ENCODE results near the gene MGRN1. TPM values are rescaled to one million over a fixed set of nuclear protein-coding genes. Genes with fewer than 3 reads are reported as not detected.

The MGRN1 gene
- total and polyA plus RNA-seq, 2 donors (not counting 3 experiments of a cell fraction or from before 2014, with no cell fraction given): 15.6 to 73.0 TPM

DNA sequence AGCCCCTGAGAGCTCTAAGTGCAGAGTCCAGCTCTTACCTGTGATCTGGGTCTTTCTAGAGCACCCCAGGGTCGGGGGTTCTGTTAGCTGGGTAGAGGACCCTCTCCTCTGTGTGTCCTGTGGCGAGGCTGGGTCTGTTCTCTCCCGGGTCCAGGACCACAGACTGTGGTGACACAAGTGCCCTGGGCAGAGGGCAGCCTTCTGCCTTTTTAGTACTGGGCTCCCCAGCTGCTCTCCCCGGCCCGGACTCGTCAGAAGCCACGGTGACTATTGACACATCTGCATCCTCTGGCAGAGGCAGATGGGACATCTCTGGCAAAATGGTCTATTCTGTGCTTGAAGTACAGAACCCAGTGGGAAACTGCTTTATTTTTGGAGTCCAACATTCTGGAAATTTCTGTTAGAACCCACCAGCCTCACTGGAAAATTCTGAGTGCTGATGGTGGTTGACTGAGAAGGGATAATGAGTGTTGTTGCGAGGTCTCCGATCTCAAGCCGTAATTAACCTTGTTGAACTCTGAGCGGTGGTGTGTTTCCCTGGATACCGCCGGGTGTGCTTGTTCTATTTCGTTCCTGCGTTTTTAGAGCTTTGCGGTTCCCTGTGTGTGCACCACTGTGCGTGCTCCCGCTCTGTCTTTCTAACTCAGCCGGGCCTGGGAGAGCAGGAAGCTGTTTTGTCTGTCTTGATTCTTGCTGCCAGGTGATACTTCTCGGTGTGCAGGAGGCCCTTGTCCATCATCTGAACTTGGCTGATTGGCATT, 42.8 kb downstream of the MGRN1 start:
- Histone ChIP-seq H3K36me3 (ENCODE audit: control insufficient read depth in 2 of 2, extremely low read depth in 1 of 2, insufficient read depth in 2 of 2, low read length in 2 of 2) (peaks cover 0 to 39% of the 10 kb centered on the region in 2 experiments), H3K4me3 (replicated peaks in 1 of 3; ENCODE audit: insufficient read depth in 1 of 3, low read depth in 1 of 3, low read length in 3 of 3) (no peak overlapping the region), H3K9me1 (replicated peaks; ENCODE audit: control insufficient read depth, extremely low read depth, insufficient read depth, low read length) (no peaks in the 10 kb centered on the region), H3K9me3 (replicated peaks; ENCODE audit: control insufficient read depth, insufficient read depth, low read length) (no peaks in the 10 kb centered on the region), H3K27me3 (ENCODE audit: control insufficient read depth in 2 of 2, insufficient read depth in 2 of 2, low read length in 2 of 2) (no peaks in the 10 kb centered on the region), H3K9ac (replicated peaks; ENCODE audit: extremely low read depth, insufficient read depth, low read length) (no peak overlapping the region), H3K4me1 (ENCODE audit: control insufficient read depth, extremely low read depth, insufficient read depth, low read length) (no peaks in the 10 kb centered on the region), H3K27ac (ENCODE audit: insufficient read depth, low read depth, low read length) (no peak overlapping the region), H3K4me2 (ENCODE audit: insufficient read depth, low read length) (no peak overlapping the region), H2AFZ (ENCODE audit: low read depth, low read length) (no peak overlapping the region), H4K20me1 (replicated peaks; ENCODE audit: control insufficient read depth, extremely low read depth, insufficient read depth, low read length) (no peaks in the 10 kb centered on the region), H3K79me2 (ENCODE audit: control insufficient read depth, insufficient read depth, low read length) (no peaks in the 10 kb centered on the region)
- POLR2A ChIA-PET: no interaction called here
- intact Hi-C loops (cut with micrococcal nuclease): no loop called here
- dilution Hi-C loops (cut with MboI; ENCODE audit: extremely low pct_ligation_motif_present, low sequenced_read_pairs): no loop called here
- no TSS peak for BruUV-seq (replicated peaks)
- no peak for DNase-seq (ENCODE audit: low read depth, low spot score)
- FAIRE-seq: no peak
- CTCF ChIA-PET: no interaction called here
- TF ChIP-seq JUN (IDR thresholded peaks at IDR 0.05; ENCODE audit: borderline replicate concordance, insufficient read depth, insufficient read length, low read depth): no peak
- TF ChIP-seq EZH2 (IDR thresholded peaks at IDR 0.05; ENCODE audit: borderline replicate concordance, low read depth, low read length, severe bottlenecking): no peak
- no peak for TF ChIP-seq GATA2 (IDR thresholded peaks at IDR 0.05; ENCODE audit: insufficient read depth, insufficient read length, low read depth, low read length)
- TF ChIP-seq, protein P1, sequence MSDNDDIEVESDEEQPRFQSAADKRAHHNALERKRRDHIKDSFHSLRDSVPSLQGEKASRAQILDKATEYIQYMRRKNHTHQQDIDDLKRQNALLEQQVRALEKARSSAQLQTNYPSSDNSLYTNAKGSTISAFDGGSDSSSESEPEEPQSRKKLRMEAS (IDR thresholded peaks at IDR 0.05; ENCODE audit: insufficient read depth, insufficient read length): no peak
- no peak for TF ChIP-seq POLR2A (IDR thresholded peaks at IDR 0.05; ENCODE audit: low read depth, low read length)
- TF ChIP-seq, protein P2, sequence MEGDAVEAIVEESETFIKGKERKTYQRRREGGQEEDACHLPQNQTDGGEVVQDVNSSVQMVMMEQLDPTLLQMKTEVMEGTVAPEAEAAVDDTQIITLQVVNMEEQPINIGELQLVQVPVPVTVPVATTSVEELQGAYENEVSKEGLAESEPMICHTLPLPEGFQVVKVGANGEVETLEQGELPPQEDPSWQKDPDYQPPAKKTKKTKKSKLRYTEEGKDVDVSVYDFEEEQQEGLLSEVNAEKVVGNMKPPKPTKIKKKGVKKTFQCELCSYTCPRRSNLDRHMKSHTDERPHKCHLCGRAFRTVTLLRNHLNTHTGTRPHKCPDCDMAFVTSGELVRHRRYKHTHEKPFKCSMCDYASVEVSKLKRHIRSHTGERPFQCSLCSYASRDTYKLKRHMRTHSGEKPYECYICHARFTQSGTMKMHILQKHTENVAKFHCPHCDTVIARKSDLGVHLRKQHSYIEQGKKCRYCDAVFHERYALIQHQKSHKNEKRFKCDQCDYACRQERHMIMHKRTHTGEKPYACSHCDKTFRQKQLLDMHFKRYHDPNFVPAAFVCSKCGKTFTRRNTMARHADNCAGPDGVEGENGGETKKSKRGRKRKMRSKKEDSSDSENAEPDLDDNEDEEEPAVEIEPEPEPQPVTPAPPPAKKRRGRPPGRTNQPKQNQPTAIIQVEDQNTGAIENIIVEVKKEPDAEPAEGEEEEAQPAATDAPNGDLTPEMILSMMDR (IDR thresholded peaks at IDR 0.05; ENCODE audit: extremely low read depth in 1 of 2, insufficient read depth in 1 of 2, low read depth in 1 of 2, low read length in 2 of 2): no peak
- TF ChIP-seq POLR2AphosphoS5 (IDR thresholded peaks at IDR 0.05; ENCODE audit: insufficient read depth, low read depth, low read length): no peak
- TF ChIP-seq MYC (IDR thresholded peaks at IDR 0.05; ENCODE audit: low read depth, low read length): no peak
- no peak for TF ChIP-seq FOS (IDR thresholded peaks at IDR 0.05; ENCODE audit: borderline replicate concordance, insufficient read depth, low read length)

All from endothelial cell of umbilical vein (primary cell).